T47D (cell line): ENCODE results near the gene SLC35A3.
"Not testable (repeated sequence)": the region's sequence is repeated elsewhere in the genome, so short reads cannot be mapped to it uniquely, and the experiment has no call there.

Experiments used
- DNase-seq, 2 experiments: peaks; one replicate each; pipeline versions ENCODE4 v3.0.0 to v3.0.0-alpha.2; 2011 to 2012; ENCODE audit warnings: low read depth in 1 of 2, low spot score in 1 of 2
- JUND ChIP-seq: IDR thresholded peaks from 2 replicates; pipeline ENCODE4 v1.6.1; 2012; ENCODE audit warnings: low read depth
- in situ Hi-C: cut with HindIII; loops from 2 replicates; pipeline ENCODE4 v1.10.0; 2016; ENCODE audit warnings: low sequenced_read_pairs, low pct_unique_long_range_greater_than_20kb

Gene SLC35A3

GRCh38 chr1:99969729-99970621, at the start of gene SLC35A3:
Gene SLC35A3 (plus strand): TSS chr1:99969996. CDS start chr1:99993555, 23,559 bp downstream.
- TF ChIP-seq JUND = no peak
- in situ Hi-C loops = no loop called here
- DNase-seq = peak; percentile 42 to 82

- in situ Hi-C loops = no loop called here
- no peak for TF ChIP-seq JUND
- no peak for DNase-seq
Measured at GRCh38 chr1:99934801-99935200, 35.0 kb upstream of the SLC35A3 start.

- DNase-seq = no peak
- in situ Hi-C loops = no loop called here
- TF ChIP-seq JUND = no peak
Measured at GRCh38 chr1:99935534-99935933, 34.3 kb upstream of the SLC35A3 start.

GRCh38 chr1:99936071-99936470, 33.7 kb upstream of the SLC35A3 start:
- in situ Hi-C loops = no loop called here
- no peak for DNase-seq
- no peak for TF ChIP-seq JUND

GRCh38 chr1:99942723-99943122, 27.1 kb upstream of the SLC35A3 start:
- in situ Hi-C loops = no loop called here
- DNase-seq = no peak
- TF ChIP-seq JUND = no peak

- peak in 1 of 2 experiments; percentile 60 for DNase-seq
- in situ Hi-C loops = no loop called here
- TF ChIP-seq JUND = no peak
Measured at GRCh38 chr1:99943223-99943794, 26.5 kb upstream of the SLC35A3 start.

- no peak for TF ChIP-seq JUND
- in situ Hi-C loops = no loop called here
- no peak for DNase-seq
Measured at GRCh38 chr1:99944192-99944591, 25.6 kb upstream of the SLC35A3 start.

- DNase-seq = no peak
- no peak for TF ChIP-seq JUND
- in situ Hi-C loops = no loop called here
Measured at GRCh38 chr1:99945174-99945573, 24.6 kb upstream of the SLC35A3 start.

GRCh38 chr1:99950486-99950885, 19.3 kb upstream of the SLC35A3 start:
- TF ChIP-seq JUND = no peak
- DNase-seq = no peak
- in situ Hi-C loops = no loop called here

GRCh38 chr1:99952522-99952921, 17.3 kb upstream of the SLC35A3 start:
- in situ Hi-C loops = no loop called here
- no peak for TF ChIP-seq JUND
- no peak for DNase-seq

GRCh38 chr1:99955375-99955774, 14.4 kb upstream of the SLC35A3 start:
- no peak for DNase-seq
- TF ChIP-seq JUND = no peak
- in situ Hi-C loops = no loop called here

- no peak for DNase-seq
- in situ Hi-C loops = no loop called here
- TF ChIP-seq JUND = no peak
Measured at GRCh38 chr1:99956755-99957154, 13.0 kb upstream of the SLC35A3 start.

- in situ Hi-C loops = no loop called here
- DNase-seq = no peak
- TF ChIP-seq JUND = no peak
Measured at GRCh38 chr1:99957818-99958217, 12.0 kb upstream of the SLC35A3 start.

GRCh38 chr1:99959189-99959705, 10.5 kb upstream of the SLC35A3 start:
- DNase-seq, in situ Hi-C loops: not testable (repeated sequence)

- in situ Hi-C loops, DNase-seq: not testable (repeated sequence)
Measured at GRCh38 chr1:99960260-99960659, 9.5 kb upstream of the SLC35A3 start.
